HG02759 (cell line): ENCODE results near the gene PRSS21.

Source experiments
- ATAC-seq: cut with Tn5 transposase; IDR thresholded peaks from one replicate; pipeline ENCODE4 v1.9.1; 2021; ENCODE audit warnings: mild to moderate bottlenecking, moderate library complexity; ENCODE audit not compliant: unreplicated experiment

Gene PRSS21

DNA sequence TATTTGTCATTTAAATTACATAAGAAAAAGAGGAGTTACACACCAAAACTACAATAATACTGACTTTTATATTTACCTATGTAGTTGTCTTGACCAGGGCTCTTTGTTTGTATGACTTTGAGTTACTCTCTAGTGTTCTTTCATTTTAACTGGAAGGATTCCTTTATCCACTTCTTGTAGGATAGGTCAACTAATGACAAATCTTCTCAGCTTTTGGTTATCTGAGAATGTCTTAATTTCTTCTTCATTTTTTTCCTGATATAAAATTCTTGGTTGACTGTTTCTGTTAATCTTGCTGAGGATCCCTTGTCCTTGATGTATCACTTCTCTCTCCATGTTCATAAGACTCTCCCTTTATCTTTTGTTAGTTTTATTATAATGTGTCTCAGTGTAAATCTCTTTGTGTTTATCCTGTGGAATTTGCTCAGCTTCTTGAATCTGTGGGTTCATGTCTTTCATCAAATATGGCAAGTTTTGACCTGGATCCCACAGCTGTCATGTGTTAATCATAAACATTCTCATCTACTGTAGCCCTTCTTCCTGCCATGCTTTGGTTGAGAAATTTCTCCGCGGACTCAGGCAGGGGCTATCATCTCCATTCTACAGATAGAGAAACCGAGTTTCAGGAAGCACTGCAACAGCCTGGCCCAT is 13.4 kb upstream of the PRSS21 start:
- ATAC-seq: no peak

DNA sequence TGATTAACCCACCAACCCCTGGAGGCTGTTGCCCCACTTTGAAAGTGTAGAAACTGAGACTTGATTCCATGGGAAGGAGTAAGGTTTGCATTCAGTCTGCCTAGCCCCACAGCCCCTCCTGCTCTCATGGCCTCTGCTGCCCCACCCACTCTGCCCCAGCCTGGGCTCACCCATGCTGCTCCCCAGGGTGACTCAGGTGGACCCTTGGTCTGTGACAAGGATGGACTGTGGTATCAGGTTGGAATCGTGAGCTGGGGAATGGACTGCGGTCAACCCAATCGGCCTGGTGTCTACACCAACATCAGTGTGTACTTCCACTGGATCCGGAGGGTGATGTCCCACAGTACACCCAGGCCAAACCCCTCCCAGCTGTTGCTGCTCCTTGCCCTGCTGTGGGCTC is 12.3 kb upstream of the PRSS21 start:
- ATAC-seq: no peak

DNA sequence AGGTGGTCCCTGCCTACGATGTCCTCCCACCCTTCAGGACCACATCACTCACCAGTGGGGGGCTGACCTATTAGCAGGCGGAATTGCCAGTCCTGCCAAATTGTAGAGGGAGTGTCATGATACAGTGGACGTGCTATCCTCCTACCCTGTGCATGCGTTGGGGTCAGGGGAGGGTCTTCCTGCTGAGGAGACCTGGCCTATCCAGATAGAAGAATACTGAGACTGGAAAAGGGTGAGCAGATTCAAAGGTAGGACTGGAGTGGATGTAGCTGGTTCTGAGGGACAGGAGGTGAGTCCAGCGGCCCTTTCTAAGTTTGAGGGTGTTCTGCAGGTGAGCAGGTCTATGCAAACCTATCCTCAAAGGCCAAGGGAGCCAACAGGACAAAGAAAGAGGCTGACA is 10.8 kb upstream of the PRSS21 start:
- no peak for ATAC-seq

DNA sequence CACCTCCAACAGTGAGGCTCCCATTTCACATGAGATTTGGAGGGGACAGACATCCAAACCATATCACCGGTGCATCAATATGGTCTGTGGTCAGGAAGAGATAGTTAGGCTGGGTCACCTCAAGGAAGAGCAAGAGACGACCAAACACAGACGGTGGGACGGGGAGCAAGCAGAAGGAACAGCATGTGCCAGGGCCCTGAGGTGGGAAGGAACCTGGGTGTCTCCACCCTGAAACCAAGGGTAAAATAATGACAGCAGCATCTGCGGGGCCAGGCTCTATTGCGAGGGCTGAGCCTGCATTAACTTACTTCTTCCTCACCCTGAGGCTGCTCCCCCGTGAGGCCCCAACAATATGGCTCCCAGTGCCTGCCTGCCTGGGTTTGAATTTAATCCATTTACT is 8.9 kb upstream of the PRSS21 start:
- no peak for ATAC-seq

DNA sequence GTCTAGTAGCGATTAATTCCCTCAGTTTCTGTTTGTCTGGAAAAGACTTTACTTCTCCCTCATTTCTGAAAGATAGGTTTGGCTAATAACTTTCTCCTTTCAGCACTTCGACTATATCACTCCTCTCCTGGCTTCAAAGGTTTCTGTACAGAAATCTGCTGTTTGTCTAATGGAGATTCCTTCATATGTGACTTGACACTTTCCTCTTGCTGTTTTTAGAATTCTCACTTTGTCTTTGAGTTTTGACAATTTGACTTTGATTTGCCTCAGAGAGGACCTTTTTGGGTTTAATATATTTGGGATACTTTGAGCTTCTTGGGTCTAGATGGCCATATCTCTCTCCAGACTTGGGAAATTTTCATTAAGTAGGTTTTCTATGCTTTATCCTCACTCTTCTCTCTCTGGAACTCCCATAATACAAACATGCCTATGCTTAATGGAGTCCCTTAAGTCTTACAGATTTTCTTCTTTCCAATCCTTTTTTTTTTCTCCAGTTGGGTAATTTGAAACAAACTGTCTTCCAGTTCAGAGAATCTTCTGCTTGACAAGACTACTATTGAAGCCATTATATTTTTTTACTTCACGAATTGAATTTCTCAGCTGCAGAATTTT is 7.8 kb upstream of the PRSS21 start:
- ATAC-seq: no peak

DNA sequence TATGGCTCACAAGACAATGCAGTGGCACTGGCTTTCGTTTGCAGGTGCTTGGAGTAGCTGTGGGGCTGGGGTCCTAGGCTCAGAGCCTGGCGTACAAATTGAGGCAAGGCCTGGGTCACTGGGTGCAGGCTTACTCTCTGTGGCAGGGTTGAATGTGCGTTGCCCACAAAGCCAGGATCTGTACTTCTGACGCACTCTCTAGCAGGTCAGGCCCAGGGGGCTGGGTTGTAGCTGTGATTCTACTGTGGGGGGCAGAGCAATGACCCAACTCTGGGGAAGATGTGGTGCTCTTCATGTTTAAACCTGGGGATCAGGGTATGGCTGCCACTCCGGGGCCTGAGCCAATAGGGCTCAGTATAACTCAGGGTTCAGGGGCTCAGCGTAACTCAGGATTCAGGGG is 6.4 kb upstream of the PRSS21 start:
- no peak for ATAC-seq

DNA sequence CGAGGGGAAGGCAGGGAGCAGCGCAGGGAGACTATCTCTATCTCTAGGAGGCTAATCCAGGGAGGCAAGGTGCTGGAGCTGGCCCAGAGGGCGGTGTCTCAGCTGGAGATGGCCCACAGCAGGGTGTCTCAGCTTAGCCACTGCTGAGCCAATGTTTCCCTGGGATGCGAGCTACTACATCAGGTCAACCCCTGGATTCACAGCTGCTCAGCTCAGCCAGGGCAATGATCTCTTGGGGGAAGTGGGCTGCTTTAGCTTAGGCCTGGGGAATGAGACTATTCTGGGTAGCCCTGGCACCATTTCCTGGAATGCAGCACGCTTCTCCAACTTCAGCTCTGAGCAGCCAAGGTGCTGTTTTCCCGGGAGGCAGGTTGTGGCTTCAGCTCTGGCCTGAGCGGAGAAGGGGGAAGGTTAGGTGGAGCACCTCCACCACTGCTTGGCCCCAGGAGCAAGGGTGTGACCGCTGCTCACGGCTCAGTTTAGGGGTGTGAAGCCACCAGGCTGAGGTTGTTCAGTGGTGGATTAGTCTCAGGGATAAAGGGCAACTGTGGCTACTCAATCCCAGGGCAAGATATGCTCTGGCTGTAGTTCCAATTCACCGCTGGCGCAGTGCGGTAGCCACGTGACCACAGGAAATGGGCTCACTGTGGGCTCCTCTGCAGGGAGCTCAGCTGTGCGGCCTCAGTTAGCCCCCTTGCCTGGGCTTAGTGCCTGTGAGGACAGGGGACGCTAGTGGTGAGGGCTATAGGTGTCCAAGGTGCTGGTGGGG is 5.2 kb upstream of the PRSS21 start:
- no peak for ATAC-seq

DNA sequence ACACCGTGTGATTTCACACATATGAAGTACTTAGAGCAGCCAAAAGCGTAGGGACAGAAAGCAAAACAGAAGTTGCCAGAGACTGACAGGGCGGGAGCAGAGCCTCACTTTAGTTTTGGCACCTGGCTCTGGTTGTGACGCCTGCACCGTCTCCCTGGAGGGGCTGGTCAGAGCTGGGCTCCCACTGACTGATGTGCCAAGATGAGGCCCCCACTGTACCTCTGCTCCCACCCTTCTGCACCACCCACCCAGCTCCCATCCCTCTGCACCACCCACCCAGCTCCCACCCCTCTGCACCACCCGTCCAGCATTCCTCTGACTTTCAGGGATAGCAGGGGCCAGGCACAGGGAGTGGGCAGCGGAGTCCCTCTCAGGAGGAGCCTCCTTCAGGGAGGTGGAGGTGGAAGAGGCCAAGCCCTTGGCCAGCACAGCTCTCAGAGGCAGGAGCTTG is 3.2 kb upstream of the PRSS21 start:
- no peak for ATAC-seq

DNA sequence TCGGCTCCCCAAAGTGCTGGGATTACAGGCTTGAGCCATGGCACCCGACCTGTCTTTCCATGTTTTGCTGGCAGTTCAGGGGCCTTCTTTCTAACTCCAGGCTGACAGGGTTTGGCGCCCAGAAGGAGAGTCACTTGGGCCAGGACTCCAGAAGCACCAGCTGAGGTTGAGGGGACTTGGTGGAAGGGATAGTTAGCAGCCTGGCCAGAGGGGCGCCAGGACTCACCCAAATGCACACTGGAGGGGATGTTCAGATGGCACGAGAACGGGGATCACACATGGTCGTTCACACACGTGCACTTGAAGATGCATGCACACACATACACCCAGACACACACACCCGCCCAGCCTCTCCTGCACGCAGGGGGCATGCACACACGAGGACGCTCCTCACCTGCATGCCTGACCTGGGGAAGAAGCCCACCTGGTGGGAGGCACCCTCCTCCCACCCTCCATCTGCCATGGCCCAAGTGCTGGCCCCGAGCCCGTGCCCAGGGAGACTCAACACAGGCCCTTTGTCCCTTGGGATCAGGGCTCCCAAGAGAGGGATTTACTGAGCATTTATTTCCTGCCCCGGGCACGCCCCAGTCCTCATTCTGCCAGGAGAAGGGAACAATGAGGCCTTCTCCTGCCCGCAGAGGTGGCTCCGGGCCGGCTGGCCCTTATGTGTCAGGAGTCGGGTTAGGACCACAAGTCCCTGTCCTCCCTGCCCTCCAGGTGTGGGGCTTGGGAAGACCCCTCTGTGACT is 2.3 kb upstream of the PRSS21 start:
- no peak for ATAC-seq

DNA sequence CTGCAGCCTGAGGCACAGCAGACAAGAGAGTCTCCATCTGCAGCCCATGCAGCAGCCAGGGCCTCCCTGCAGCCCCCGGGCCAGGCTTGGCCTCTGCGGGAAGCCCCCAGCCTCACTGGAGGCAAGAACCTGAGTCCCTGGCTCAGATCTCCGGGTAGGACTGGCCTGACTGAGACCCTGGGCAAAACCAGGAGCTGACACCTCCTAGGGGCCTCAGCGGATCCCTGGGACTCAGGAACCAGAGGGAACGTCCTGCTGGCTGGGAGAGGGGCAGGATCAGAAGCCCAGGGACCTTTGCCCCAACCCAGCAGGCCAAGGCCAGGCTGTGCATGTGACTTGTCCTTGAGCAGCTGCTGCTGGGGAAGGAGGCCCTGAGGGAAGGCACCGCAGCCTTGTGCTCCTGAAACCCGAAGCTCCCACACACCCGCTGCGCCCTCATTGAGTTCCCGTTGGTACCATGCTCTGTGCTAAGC is 1.7 kb upstream of the PRSS21 start:
- no peak for ATAC-seq

DNA sequence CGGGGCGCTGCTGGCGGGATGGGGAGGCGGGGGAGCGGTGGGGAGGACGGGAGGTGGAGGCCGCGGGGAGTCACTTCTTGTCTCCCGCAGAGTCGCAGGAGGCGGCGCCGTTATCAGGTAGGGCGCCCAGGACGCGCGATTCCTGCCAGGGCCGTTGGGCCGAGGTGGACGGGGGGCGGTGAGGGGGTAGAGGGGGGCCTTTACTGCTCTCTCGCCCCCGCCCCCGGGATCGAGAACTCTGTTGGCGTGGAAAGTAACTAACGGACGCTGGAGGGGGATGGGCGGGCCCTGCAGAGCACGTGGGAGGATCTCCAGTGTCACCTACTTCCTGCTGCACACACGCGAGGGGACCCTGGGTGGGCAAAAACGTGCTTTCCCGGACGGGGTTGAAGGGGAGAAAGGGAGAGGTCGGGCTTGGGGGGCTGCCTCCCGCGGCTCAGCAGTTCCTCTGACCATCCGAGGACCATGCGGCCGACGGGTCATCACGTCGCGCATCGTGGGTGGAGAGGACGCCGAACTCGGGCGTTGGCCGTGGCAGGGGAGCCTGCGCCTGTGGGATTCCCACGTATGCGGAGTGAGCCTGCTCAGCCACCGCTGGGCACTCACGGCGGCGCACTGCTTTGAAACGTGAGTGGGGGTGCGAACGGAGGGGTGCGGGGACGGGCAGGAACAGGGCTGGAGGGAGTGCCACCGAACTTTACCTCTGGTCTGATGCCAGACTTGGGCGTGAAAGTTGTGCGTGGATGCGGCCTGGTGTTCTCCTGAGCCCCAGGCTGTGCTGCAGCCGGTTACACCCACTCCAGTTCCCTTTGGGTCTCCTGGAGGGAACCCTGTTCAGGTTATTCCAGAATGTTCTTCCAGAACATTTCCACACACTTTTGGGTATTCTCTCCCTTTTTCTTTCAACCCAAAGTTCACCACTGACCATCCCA is 569 bp downstream of the PRSS21 start:
- no peak for ATAC-seq

DNA sequence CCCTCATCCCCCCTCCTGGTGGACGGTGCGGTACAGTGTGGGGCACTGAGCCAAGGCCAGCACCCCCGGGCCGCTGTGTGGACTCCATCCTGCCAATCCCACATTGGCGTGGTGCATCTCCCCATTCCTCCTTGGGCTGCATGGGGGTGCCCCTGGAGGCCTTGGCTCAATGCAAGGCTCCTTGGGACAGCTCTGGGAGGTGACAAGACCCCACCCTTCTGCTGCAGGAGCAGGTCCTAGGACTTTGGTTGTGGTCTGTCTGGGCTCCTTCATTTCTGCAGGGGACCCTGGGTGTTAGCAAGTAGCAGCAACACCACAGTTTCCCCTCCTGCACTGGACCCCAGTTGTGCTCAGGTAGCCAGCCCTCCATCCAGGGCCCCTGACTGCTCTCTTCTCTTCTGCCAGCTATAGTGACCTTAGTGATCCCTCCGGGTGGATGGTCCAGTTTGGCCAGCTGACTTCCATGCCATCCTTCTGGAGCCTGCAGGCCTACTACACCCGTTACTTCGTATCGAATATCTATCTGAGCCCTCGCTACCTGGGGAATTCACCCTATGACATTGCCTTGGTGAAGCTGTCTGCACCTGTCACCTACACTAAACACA is 1.3 kb downstream of the PRSS21 start:
- no peak for ATAC-seq

DNA sequence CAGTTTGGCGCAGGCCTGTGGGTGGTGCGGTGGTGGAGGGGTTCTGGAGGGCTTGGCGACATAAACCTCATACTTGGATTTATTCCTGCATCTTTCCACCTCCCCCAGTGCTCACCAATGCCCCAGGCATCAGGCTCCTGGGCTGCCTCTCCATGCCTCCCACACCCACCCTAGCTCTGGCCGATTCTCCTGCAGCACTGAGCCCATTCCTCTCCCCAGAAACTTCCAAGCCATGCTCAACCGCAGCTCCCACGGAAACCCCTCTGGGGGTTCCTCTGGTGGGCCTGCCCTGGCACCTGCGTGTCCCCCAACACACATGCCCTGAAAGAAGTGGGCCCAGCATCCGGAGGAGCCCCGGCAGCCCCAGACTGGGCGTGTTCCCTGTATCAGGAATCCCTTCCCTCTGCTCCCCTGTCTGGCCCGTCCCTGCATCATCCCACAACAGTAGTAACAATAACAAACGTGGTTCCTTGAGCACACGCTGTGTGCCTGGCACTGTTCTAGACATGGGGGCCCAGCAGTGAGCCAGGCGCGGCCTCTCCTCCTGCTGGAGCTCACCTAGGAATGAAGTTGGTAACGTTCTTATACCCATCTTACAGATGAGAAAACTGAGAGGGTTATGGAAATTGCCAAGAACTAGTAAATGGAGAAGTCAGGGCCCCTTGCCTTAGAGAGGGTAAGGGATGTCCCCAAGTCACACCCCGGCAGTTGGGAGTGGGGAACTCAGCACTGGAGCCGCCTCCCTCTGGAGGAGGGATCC is 2.3 kb downstream of the PRSS21 start:
- no peak for ATAC-seq

DNA sequence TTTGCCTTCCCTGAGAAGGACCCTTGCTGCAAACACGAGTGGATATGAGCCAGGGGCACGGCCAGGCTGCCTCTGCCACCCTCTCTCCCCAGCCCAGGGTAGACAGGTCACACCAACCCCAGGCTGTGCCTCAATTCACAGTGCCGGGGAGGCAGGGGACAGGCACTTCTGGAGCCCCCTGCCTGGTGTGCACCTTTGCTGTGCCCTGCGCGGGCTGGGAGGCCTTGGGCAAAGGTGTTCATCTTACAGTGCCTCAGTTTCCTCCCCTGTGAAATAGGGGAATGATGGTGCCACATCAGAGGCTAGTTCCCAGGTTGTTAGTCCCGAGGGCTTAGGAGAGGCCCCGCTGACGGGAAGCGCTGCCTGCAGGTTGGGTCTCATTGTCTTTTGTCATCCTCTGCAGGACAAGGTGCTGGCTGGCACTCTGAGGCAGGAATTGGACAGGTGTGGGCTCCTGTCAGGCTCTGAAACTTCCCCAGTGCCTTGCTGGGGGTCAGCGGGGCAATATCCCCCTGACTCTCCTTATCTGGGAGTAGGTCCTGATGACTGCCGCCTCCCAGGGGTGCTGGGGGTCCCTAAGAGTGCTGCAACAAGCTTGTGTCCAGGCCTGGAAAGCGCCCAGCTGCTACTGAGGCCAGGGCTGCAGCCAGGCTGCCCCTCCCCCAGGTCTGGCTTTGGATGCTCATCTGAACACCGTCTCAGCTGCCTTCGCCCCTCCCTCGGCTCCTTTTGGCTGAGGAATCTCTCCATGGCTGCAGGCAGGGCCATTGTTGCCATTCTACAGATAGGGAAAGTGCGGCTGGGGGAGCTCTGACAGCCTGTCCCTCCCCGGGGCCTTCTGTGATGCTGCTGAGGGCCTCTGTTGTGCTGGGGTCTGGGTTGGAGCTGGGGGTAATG is 3.1 kb downstream of the PRSS21 start:
- ATAC-seq: no peak

DNA sequence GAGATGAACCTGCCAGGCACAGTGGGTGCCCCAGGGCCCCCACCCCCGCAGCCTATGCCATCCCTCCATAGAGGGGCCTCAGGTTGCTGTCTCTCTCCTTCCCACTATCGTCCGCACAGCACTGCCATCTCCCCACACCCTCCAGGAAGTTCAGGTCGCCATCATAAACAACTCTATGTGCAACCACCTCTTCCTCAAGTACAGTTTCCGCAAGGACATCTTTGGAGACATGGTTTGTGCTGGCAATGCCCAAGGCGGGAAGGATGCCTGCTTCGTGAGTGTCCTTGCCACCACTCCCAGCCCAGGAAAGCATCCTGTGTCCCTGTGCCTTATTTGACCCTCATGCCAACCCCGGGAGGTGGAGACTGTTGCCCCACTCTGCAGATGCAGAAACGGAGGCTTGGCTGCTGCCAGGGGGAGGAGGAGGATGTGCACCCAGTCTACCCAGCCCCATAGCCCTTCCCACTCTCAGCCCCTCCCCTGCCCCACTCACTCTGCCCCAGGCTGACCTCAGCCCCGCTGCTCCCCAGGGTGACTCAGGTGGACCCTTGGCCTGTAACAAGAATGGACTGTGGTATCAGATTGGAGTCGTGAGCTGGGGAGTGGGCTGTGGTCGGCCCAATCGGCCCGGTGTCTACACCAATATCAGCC is 3.9 kb downstream of the PRSS21 start:
- ATAC-seq: no peak

DNA sequence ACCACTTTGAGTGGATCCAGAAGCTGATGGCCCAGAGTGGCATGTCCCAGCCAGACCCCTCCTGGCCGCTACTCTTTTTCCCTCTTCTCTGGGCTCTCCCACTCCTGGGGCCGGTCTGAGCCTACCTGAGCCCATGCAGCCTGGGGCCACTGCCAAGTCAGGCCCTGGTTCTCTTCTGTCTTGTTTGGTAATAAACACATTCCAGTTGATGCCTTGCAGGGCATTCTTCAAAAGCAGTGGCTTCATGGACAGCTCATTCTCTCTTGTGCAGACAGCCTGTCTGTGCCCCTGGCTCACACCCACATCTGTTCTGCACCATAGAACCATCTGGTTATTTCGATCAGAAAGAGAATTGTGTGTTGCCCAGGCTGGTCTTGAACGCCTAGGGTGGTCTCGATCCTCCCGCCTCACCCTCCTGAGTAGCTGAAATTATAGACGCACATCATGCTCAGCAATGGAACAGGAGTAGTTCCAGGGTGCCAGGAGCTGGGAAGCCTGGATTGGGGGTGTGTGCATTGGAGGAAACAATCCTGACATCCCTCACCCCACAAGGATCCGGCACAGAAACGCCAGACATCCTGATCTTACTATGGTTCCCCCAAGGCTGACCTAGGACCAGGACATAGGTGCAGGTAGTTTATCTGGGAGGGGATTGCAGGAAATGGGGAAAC is 4.6 kb downstream of the PRSS21 start:
- ATAC-seq: no peak

DNA sequence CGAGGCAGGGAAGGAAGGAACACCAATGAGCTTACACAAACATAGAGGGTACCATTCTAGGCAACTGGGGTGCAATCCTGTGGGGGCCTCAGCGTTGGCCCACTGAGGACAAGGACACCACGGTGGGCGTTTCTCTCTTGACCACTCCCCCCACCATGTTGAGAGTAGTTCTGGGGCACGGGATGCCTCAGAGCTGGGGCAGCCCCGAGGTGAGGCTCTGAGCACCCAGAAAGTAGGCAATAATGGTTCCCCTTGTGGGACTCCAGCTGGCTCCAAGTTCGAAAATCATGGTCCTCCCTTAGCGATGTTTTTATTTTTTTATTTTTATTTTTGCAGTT is 5.1 kb downstream of the PRSS21 start:
- ATAC-seq: no peak
